Endothelial cell of umbilical vein (primary cell): Measurements from ENCODE around the gene ERBB2.

Experiments
- EZH2 ChIP-seq: IDR thresholded peaks from 2 replicates; pipeline ENCODE4 v1.6.1; 2012; ENCODE audit warnings: borderline replicate concordance, low read depth, mild to moderate bottlenecking, moderate library complexity, low read length, inconsistent platforms; ENCODE audit not compliant: severe bottlenecking
- FOS ChIP-seq: IDR thresholded peaks from 2 replicates; pipeline ENCODE4 v1.6.1; 2011; ENCODE audit warnings: mild to moderate bottlenecking, low read length, moderate library complexity, borderline replicate concordance; ENCODE audit not compliant: insufficient read depth
- POLR2A ChIP-seq: IDR thresholded peaks from 2 replicates; pipeline ENCODE4 v1.6.1; 2012; ENCODE audit warnings: low read depth, mild to moderate bottlenecking, control low read depth, low read length
- TF ChIP-seq, protein P1 (sequence below): IDR thresholded peaks from 2 replicates; pipeline ENCODE4 v1.6.1; 2011; ENCODE audit not compliant: insufficient read depth, insufficient read length
- TF ChIP-seq, protein P2 (sequence below), 2 donors: IDR thresholded peaks; 1 replicate in 1 of 2; 2 replicates in 1 of 2; pipeline ENCODE4 v1.5.1; 2011; ENCODE audit warnings: low read length in 2 of 2, mild to moderate bottlenecking in 2 of 2, moderate library complexity in 2 of 2, control low read depth in 1 of 2, inconsistent platforms in 1 of 2, low read depth in 1 of 2; ENCODE audit not compliant: insufficient read depth in 1 of 2; ENCODE audit errors: extremely low read depth in 1 of 2

DNA sequence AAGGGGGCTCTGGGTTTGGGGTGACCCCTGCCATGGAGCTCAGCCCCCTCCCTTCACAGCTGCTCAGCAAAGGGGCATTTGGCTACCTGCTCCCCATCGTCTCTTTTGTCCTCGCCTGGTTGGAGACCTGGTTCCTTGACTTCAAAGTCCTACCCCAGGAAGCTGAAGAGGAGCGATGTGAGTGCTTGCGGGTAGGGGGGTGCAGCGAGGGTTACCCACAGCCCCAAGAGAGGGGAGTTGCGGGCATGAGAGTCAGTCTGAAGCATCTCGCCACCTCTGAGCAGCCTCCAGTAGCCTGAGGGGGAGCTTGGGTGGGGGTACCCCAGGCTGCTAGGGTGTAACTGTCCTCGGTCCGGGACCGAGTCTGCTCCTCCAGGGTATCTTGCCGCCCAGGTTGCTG, 41.5 kb upstream of the ERBB2 start:
- TF ChIP-seq, protein P1, sequence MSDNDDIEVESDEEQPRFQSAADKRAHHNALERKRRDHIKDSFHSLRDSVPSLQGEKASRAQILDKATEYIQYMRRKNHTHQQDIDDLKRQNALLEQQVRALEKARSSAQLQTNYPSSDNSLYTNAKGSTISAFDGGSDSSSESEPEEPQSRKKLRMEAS = no peak
- TF ChIP-seq, protein P2, sequence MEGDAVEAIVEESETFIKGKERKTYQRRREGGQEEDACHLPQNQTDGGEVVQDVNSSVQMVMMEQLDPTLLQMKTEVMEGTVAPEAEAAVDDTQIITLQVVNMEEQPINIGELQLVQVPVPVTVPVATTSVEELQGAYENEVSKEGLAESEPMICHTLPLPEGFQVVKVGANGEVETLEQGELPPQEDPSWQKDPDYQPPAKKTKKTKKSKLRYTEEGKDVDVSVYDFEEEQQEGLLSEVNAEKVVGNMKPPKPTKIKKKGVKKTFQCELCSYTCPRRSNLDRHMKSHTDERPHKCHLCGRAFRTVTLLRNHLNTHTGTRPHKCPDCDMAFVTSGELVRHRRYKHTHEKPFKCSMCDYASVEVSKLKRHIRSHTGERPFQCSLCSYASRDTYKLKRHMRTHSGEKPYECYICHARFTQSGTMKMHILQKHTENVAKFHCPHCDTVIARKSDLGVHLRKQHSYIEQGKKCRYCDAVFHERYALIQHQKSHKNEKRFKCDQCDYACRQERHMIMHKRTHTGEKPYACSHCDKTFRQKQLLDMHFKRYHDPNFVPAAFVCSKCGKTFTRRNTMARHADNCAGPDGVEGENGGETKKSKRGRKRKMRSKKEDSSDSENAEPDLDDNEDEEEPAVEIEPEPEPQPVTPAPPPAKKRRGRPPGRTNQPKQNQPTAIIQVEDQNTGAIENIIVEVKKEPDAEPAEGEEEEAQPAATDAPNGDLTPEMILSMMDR (IDR thresholded peaks at IDR 0.05; ENCODE audit: extremely low read depth in 1 of 2, insufficient read depth in 1 of 2, low read depth in 1 of 2, low read length in 2 of 2) = no peak
- no peak for TF ChIP-seq FOS
- no peak for TF ChIP-seq POLR2A
- no peak for TF ChIP-seq EZH2
